Measurements from ENCODE around the gene MPV17L2. TPM values are rescaled to one million over a fixed set of nuclear protein-coding genes. Genes with fewer than 3 reads are reported as not detected.

The MPV17L2 gene
- total and polyA plus RNA-seq, 2 donors (not counting 1 experiment from before 2014, with no cell fraction given) = 8.6 to 23.0 TPM

- POLR2A ChIA-PET = no interaction called here
- H3K27me3 Mint-ChIP-seq = peaks cover 73% of the 10 kb centered on the region
- peaks cover 0 to 83% (median 42%) of the 10 kb centered on the region in 4 experiments for H3K27me3 ChIP-seq (replicated peaks in 1 of 4; ENCODE audit: control extremely low read depth in 1 of 4, control insufficient read depth in 3 of 4, insufficient read depth in 4 of 4, low read length in 3 of 4)
- H3K4me1 Mint-ChIP-seq = peaks cover 32% of the 10 kb centered on the region
- H3K4me2 ChIP-seq (replicated peaks; ENCODE audit: low read depth, low read length, poor library complexity, severe bottlenecking) = peak overlapping the region; percentile 44
- intact Hi-C loops (cut with micrococcal nuclease) = no loop called here
- DNase-seq (no peak), ATAC-seq (ENCODE audit: low read depth) (no peak)
- no peak overlapping the region for H3K9ac ChIP-seq (ENCODE audit: low read length)
- H3K4me3 ChIP-seq (ENCODE audit: control extremely low read depth in 1 of 5, extremely low read depth in 1 of 5, insufficient read depth in 1 of 5, low read depth in 2 of 5, low read length in 4 of 5) = no peak overlapping the region
- peaks cover 26 to 36% of the 10 kb centered on the region in 2 donors for H3K4me1 ChIP-seq (ENCODE audit: control insufficient read depth in 2 of 2, insufficient read depth in 2 of 2, low read length in 2 of 2)
- H3K9me3 Mint-ChIP-seq (ENCODE audit: insufficient read depth) = no peaks in the 10 kb centered on the region
- WGBS (ENCODE audit: insufficient coverage) = 44% methylated on average over 17 of the region's 18 CpGs
- peaks cover 3% of the 10 kb centered on the region for H4K20me1 ChIP-seq (ENCODE audit: control insufficient read depth, insufficient read depth, low read length, poor library complexity, severe bottlenecking)
- H2AFZ ChIP-seq (ENCODE audit: insufficient read depth, low read depth, low read length, poor library complexity, severe bottlenecking) = no peak overlapping the region
- no peaks in the 10 kb centered on the region for H3K79me2 ChIP-seq (ENCODE audit: control insufficient read depth, insufficient read depth, low read length)
- peaks cover 0 to 25% (median 6%) of the 10 kb centered on the region in 3 donors for H3K9me3 ChIP-seq (ENCODE audit: control extremely low read depth in 1 of 3, control insufficient read depth in 2 of 3, insufficient read depth in 1 of 3, low read length in 2 of 3)
- no peak overlapping the region for H3K27ac ChIP-seq (ENCODE audit: low read length in 2 of 2)
- H3K27ac Mint-ChIP-seq = no peak overlapping the region
- H3K36me3 ChIP-seq (replicated peaks in 1 of 2; ENCODE audit: control extremely low read depth in 1 of 2, control insufficient read depth in 1 of 2, extremely low read depth in 1 of 2, insufficient read depth in 2 of 2, low read length in 1 of 2) = no peaks in the 10 kb centered on the region
- CTCF ChIA-PET = interaction anchor here (0.6 to 2.1 kb wide), 4 partner anchors 10 to 184 kb away, joined by 3 to 6 read pairs (median 5); no protein-coding TSS in a partner anchor
- no peak for TF ChIP-seq EZH2 (IDR thresholded peaks at IDR 0.05; ENCODE audit: borderline replicate concordance, insufficient read depth, low read depth, low read length, poor library complexity, severe bottlenecking)
- TF ChIP-seq, protein P1, sequence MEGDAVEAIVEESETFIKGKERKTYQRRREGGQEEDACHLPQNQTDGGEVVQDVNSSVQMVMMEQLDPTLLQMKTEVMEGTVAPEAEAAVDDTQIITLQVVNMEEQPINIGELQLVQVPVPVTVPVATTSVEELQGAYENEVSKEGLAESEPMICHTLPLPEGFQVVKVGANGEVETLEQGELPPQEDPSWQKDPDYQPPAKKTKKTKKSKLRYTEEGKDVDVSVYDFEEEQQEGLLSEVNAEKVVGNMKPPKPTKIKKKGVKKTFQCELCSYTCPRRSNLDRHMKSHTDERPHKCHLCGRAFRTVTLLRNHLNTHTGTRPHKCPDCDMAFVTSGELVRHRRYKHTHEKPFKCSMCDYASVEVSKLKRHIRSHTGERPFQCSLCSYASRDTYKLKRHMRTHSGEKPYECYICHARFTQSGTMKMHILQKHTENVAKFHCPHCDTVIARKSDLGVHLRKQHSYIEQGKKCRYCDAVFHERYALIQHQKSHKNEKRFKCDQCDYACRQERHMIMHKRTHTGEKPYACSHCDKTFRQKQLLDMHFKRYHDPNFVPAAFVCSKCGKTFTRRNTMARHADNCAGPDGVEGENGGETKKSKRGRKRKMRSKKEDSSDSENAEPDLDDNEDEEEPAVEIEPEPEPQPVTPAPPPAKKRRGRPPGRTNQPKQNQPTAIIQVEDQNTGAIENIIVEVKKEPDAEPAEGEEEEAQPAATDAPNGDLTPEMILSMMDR (IDR thresholded peaks at IDR 0.05) = no peak
- no peak overlapping the region for H3K4me3 Mint-ChIP-seq
Observed at GRCh38 chr19:18230941-18231734, 38.1 kb downstream of the MPV17L2 start.

DNA sequence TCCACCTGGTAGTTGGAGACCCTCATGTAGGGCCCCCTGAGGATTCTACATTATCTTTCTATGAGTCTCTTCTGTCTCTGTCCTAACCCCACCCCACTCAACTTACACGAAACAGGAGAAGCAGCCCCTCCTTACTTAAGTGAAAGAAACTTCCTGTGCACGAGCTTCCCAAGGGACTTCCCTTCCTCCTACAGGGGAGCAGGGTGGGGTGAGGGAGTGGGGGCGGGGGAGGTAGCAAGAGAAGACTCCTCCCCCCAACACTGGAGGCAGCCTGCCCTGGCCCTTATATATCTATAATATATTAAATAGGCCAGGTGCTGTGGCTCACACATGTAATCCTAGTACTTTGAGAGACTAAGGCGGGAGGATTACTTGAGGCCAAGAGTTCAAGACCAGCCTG lies 38.8 kb downstream of the MPV17L2 start:
- peaks cover 0 to 25% (median 6%) of the 10 kb centered on the region in 3 donors for H3K9me3 ChIP-seq (ENCODE audit: control extremely low read depth in 1 of 3, control insufficient read depth in 2 of 3, insufficient read depth in 1 of 3, low read length in 2 of 3)
- peaks cover 0 to 84% (median 41%) of the 10 kb centered on the region in 4 experiments for H3K27me3 ChIP-seq (replicated peaks in 1 of 4; ENCODE audit: control extremely low read depth in 1 of 4, control insufficient read depth in 3 of 4, insufficient read depth in 4 of 4, low read length in 3 of 4)
- H3K27me3 Mint-ChIP-seq = peaks cover 76% of the 10 kb centered on the region
- H3K4me3 Mint-ChIP-seq = no peak overlapping the region
- no peak overlapping the region for H3K27ac ChIP-seq (ENCODE audit: low read length in 2 of 2)
- no peak overlapping the region for H3K4me3 ChIP-seq (ENCODE audit: control extremely low read depth in 1 of 5, extremely low read depth in 1 of 5, insufficient read depth in 1 of 5, low read depth in 2 of 5, low read length in 4 of 5)
- H3K4me1 ChIP-seq (ENCODE audit: control insufficient read depth in 2 of 2, insufficient read depth in 2 of 2, low read length in 2 of 2) = peaks cover 25 to 29% of the 10 kb centered on the region in 2 donors
- WGBS (ENCODE audit: insufficient coverage) = 80% methylated on average over 1 of the region's 4 CpGs
- peak overlapping the region; percentile 44 for H3K4me2 ChIP-seq (replicated peaks; ENCODE audit: low read depth, low read length, poor library complexity, severe bottlenecking)
- H3K4me1 Mint-ChIP-seq = peaks cover 29% of the 10 kb centered on the region
- no peak overlapping the region for H3K27ac Mint-ChIP-seq
- no peaks in the 10 kb centered on the region for H3K36me3 ChIP-seq (replicated peaks in 1 of 2; ENCODE audit: control extremely low read depth in 1 of 2, control insufficient read depth in 1 of 2, extremely low read depth in 1 of 2, insufficient read depth in 2 of 2, low read length in 1 of 2)
- intact Hi-C loops (cut with micrococcal nuclease) = no loop called here
- no peaks in the 10 kb centered on the region for H3K9me3 Mint-ChIP-seq (ENCODE audit: insufficient read depth)
- no peak overlapping the region for H3K9ac ChIP-seq (ENCODE audit: low read length)
- ChIA-PET CTCF (interaction anchor here (1.1 to 2.1 kb wide), 4 partner anchors 10 to 97 kb away, joined by 3 to 6 read pairs (median 5); no protein-coding TSS in a partner anchor), POLR2A (interaction anchor here (0.6 kb wide), 1 partner anchor 146 kb away, joined by 6 read pairs; no protein-coding TSS in a partner anchor)
- no peaks in the 10 kb centered on the region for H4K20me1 ChIP-seq (ENCODE audit: control insufficient read depth, insufficient read depth, low read length, poor library complexity, severe bottlenecking)
- TF ChIP-seq EZH2 (IDR thresholded peaks at IDR 0.05; ENCODE audit: borderline replicate concordance, insufficient read depth, low read depth, low read length, poor library complexity, severe bottlenecking) = no peak
- TF ChIP-seq, protein P1 (IDR thresholded peaks at IDR 0.05) = no peak
- H3K79me2 ChIP-seq (ENCODE audit: control insufficient read depth, insufficient read depth, low read length) = no peaks in the 10 kb centered on the region
- DNase-seq (no peak), ATAC-seq (ENCODE audit: low read depth) (no peak)
- H2AFZ ChIP-seq (ENCODE audit: insufficient read depth, low read depth, low read length, poor library complexity, severe bottlenecking) = no peak overlapping the region
